Measurements from ENCODE around the gene TMEM132A. TPM values are rescaled to one million over a fixed set of nuclear protein-coding genes. Genes with fewer than 3 reads are reported as not detected.
A peak's percentile ranks its signal among the peaks of the same experiment; 100 is the strongest.
"Not testable (repeated sequence)": the region's sequence is repeated elsewhere in the genome, so short reads cannot be mapped to it uniquely, and the experiment has no call there.

TMEM132A gene
- polyA plus RNA-seq, 1 of the 3 experiments (the other 2 are of a cell fraction): 66.9 TPM

DNA sequence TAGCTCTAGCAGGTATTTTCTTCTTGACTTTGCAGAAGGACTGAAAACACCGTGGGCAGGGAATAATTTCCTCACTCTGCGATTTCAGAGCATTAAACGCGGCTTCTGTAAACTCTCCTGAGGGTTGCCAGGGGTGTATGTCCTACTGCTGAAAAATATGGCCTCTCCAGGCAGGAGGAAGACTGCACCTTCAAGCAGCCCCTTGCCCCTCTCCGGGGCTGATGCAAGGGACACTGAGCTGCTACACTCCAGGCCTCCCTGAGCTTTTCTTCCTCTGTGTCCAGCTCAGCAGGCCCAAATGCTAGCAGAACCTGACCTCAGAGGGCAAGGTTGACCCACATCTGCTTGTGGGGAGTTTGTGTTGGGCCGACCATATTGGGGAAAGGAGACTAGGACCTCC, 49.4 kb downstream of the TMEM132A start:
- no peak overlapping the region for H2AFZ ChIP-seq (ENCODE audit: low read depth)
- CTCF ChIA-PET: no interaction called here
- no peaks in the 10 kb centered on the region for H3K36me3 ChIP-seq (replicated peaks in 1 of 2; ENCODE audit: control insufficient read depth in 1 of 2, insufficient read depth in 2 of 2, low read length in 1 of 2)
- no peak for DNase-seq
- H3K4me2 ChIP-seq: no peak overlapping the region
- peaks cover 0 to 18% of the 10 kb centered on the region in 2 experiments; a peak in 1 of 4 replicates for H3K4me1 ChIP-seq (ENCODE audit: control insufficient read depth in 1 of 2, insufficient read depth in 2 of 2, low read depth in 1 of 2, low read length in 1 of 2)
- POLR2A ChIA-PET: no interaction called here
- H3K27ac ChIP-seq (ENCODE audit: low read depth in 2 of 2, low read length in 1 of 2): no peak overlapping the region
- no peak for TF ChIP-seq RCOR1 (IDR thresholded peaks at IDR 0.05; ENCODE audit: low read length)
- TF ChIP-seq, protein P1, sequence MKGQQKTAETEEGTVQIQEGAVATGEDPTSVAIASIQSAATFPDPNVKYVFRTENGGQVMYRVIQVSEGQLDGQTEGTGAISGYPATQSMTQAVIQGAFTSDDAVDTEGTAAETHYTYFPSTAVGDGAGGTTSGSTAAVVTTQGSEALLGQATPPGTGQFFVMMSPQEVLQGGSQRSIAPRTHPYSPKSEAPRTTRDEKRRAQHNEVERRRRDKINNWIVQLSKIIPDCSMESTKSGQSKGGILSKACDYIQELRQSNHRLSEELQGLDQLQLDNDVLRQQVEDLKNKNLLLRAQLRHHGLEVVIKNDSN (IDR thresholded peaks at IDR 0.05; ENCODE audit: borderline replicate concordance, low read depth): no peak
- no peak overlapping the region for H3K4me3 ChIP-seq (ENCODE audit: low read depth in 2 of 2, low read length in 1 of 2)
- no peaks in the 10 kb centered on the region for H3K79me2 ChIP-seq (ENCODE audit: insufficient read depth)
- peaks cover 4% of the 10 kb centered on the region; the same call in 1 of the 2 replicates for H3K27me3 ChIP-seq (ENCODE audit: insufficient read depth)
- no peak overlapping the region for H3K9ac ChIP-seq
- no peaks in the 10 kb centered on the region for H3K9me2 ChIP-seq
- WGBS (ENCODE audit: low lambda C conversion rate): 71% methylated on average over 6 of the region's 6 CpGs
- no peaks in the 10 kb centered on the region for H3K9me3 ChIP-seq
- H3F3A ChIP-seq (replicated peaks; ENCODE audit: insufficient read depth): no peaks in the 10 kb centered on the region
- no peaks in the 10 kb centered on the region for H4K20me1 ChIP-seq (ENCODE audit: insufficient read depth)

DNA sequence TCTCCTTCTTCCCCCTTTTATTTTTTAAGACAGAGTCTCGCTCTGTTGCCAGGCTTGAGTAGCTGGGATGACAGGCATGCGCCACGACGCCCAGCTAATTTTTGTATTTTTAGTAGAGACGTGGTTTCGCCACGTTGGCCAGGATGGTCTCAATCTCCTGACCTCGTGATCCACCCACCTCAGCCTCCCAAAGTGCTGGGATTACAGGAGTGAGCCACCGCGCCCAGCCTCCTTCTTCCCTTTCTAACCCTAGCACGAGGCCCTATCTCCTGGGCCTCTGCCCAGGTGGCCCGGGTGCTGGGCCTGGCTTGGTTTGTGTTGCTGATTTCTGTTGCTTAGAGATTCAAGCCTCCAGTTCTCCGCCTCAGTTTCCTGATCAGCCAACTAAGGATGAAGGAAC, 50.1 kb downstream of the TMEM132A start:
- H3K4me3 ChIP-seq (ENCODE audit: low read depth in 2 of 2, low read length in 1 of 2); POLR2A ChIA-PET; H3K9ac ChIP-seq; DNase-seq; H2AFZ ChIP-seq (ENCODE audit: low read depth); H3K79me2 ChIP-seq (ENCODE audit: insufficient read depth); H3K4me2 ChIP-seq; H3K9me2 ChIP-seq; H3K36me3 ChIP-seq (replicated peaks in 1 of 2; ENCODE audit: control insufficient read depth in 1 of 2, insufficient read depth in 2 of 2, low read length in 1 of 2); H4K20me1 ChIP-seq (ENCODE audit: insufficient read depth); H3K9me3 ChIP-seq; H3K27me3 ChIP-seq (ENCODE audit: insufficient read depth); H3F3A ChIP-seq (replicated peaks; ENCODE audit: insufficient read depth); H3K27ac ChIP-seq (ENCODE audit: low read depth in 2 of 2, low read length in 1 of 2): not testable (repeated sequence)
- peaks cover 0 to 23% of the 10 kb centered on the region in 2 experiments; a peak in 1 of 4 replicates for H3K4me1 ChIP-seq (ENCODE audit: control insufficient read depth in 1 of 2, insufficient read depth in 2 of 2, low read depth in 1 of 2, low read length in 1 of 2)
- WGBS (ENCODE audit: low lambda C conversion rate): 73% methylated on average over 13 of the region's 13 CpGs
- CTCF ChIA-PET: interaction anchor here (0.6 kb wide), 1 partner anchor 93 kb away, joined by 3 read pairs; no protein-coding TSS in a partner anchor

DNA sequence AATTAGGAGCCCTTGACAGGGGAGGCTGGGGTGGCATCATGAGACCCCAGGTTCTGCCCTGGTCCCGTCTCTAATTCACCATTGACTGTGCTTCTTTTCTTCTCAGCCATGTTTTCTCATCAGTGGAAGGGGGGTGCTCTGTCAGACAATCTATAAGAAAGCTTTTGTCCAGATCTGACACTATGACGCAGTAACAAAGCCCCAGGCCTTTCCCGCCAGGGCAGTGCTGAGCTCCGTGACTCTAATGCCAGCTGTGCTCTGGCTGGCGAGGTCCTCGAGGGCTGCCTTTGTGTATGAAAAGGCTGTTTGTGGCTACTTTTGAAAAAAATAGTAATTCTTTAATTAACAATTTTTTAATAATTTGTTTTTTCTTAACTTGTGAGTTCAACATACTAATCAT, 50.5 kb downstream of the TMEM132A start:
- CTCF ChIA-PET: interaction anchor here (0.6 kb wide), 1 partner anchor 92 kb away, joined by 3 read pairs; no protein-coding TSS in a partner anchor
- Histone ChIP-seq H2AFZ (ENCODE audit: low read depth) (no peak overlapping the region), H3K27ac (ENCODE audit: low read depth in 2 of 2, low read length in 1 of 2) (no peak overlapping the region), H3K27me3 (ENCODE audit: insufficient read depth) (peaks cover under 1% of the 10 kb centered on the region; the same call in 1 of the 2 replicates), H3K36me3 (replicated peaks in 1 of 2; ENCODE audit: control insufficient read depth in 1 of 2, insufficient read depth in 2 of 2, low read length in 1 of 2) (no peaks in the 10 kb centered on the region), H3K9ac (no peak overlapping the region), H3K79me2 (ENCODE audit: insufficient read depth) (no peaks in the 10 kb centered on the region), H3K9me2 (no peaks in the 10 kb centered on the region), H3K9me3 (no peaks in the 10 kb centered on the region), H3K4me2 (no peak overlapping the region), H4K20me1 (ENCODE audit: insufficient read depth) (no peaks in the 10 kb centered on the region), H3K4me1 (ENCODE audit: control insufficient read depth in 1 of 2, insufficient read depth in 2 of 2, low read depth in 1 of 2, low read length in 1 of 2) (peaks cover 0 to 23% of the 10 kb centered on the region in 2 experiments; a peak in 1 of 4 replicates), H3F3A (replicated peaks; ENCODE audit: insufficient read depth) (no peaks in the 10 kb centered on the region), H3K4me3 (ENCODE audit: low read depth in 2 of 2, low read length in 1 of 2) (no peak overlapping the region)
- POLR2A ChIA-PET: no interaction called here
- peak; percentile 41 for DNase-seq
- WGBS (ENCODE audit: low lambda C conversion rate): 72% methylated on average over 6 of the region's 6 CpGs
- TF ChIP-seq, protein P1 (IDR thresholded peaks at IDR 0.05; ENCODE audit: borderline replicate concordance, low read depth): no peak
- TF ChIP-seq SIN3A (IDR thresholded peaks at IDR 0.05; ENCODE audit: borderline replicate concordance, low read depth, low read length) (no peak), SMC3 (IDR thresholded peaks at IDR 0.05; ENCODE audit: low read depth, low read length) (no peak), FOXM1 (IDR thresholded peaks at IDR 0.05; ENCODE audit: low read depth) (no peak)
- TF ChIP-seq, protein P2, sequence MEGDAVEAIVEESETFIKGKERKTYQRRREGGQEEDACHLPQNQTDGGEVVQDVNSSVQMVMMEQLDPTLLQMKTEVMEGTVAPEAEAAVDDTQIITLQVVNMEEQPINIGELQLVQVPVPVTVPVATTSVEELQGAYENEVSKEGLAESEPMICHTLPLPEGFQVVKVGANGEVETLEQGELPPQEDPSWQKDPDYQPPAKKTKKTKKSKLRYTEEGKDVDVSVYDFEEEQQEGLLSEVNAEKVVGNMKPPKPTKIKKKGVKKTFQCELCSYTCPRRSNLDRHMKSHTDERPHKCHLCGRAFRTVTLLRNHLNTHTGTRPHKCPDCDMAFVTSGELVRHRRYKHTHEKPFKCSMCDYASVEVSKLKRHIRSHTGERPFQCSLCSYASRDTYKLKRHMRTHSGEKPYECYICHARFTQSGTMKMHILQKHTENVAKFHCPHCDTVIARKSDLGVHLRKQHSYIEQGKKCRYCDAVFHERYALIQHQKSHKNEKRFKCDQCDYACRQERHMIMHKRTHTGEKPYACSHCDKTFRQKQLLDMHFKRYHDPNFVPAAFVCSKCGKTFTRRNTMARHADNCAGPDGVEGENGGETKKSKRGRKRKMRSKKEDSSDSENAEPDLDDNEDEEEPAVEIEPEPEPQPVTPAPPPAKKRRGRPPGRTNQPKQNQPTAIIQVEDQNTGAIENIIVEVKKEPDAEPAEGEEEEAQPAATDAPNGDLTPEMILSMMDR (IDR thresholded peaks at IDR 0.05): no peak
